Astrocyte of the spinal cord (primary cell): ENCODE data around the gene RPL37A.

Experiments
- DNase-seq: peaks from one replicate; pipeline ENCODE4 v3.0.0; 2011; ENCODE audit warnings: low read depth, low spot score
- H3K4me3 ChIP-seq: 2 replicates; pipeline ENCODE4 v1.5.1; 2011; ENCODE audit warnings: low read depth, mild to moderate bottlenecking, low read length, moderate library complexity
- in situ Hi-C: cut with HindIII; loops from 2 replicates; pipeline ENCODE4 v1.10.0; 2017; ENCODE audit warnings: low sequenced_read_pairs
- TF ChIP-seq, protein P1 (sequence below): IDR thresholded peaks from 2 replicates; pipeline ENCODE4 v1.5.1; 2012; ENCODE audit warnings: low read depth, mild to moderate bottlenecking, low read length, inconsistent platforms

Gene RPL37A

GRCh38 chr2:216539791-216540241, 41.2 kb downstream of the RPL37A start:
- TF ChIP-seq, protein P1, sequence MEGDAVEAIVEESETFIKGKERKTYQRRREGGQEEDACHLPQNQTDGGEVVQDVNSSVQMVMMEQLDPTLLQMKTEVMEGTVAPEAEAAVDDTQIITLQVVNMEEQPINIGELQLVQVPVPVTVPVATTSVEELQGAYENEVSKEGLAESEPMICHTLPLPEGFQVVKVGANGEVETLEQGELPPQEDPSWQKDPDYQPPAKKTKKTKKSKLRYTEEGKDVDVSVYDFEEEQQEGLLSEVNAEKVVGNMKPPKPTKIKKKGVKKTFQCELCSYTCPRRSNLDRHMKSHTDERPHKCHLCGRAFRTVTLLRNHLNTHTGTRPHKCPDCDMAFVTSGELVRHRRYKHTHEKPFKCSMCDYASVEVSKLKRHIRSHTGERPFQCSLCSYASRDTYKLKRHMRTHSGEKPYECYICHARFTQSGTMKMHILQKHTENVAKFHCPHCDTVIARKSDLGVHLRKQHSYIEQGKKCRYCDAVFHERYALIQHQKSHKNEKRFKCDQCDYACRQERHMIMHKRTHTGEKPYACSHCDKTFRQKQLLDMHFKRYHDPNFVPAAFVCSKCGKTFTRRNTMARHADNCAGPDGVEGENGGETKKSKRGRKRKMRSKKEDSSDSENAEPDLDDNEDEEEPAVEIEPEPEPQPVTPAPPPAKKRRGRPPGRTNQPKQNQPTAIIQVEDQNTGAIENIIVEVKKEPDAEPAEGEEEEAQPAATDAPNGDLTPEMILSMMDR = no peak
- in situ Hi-C loops = no loop called here
- H3K4me3 ChIP-seq = no peak overlapping the region
- no peak for DNase-seq

DNA sequence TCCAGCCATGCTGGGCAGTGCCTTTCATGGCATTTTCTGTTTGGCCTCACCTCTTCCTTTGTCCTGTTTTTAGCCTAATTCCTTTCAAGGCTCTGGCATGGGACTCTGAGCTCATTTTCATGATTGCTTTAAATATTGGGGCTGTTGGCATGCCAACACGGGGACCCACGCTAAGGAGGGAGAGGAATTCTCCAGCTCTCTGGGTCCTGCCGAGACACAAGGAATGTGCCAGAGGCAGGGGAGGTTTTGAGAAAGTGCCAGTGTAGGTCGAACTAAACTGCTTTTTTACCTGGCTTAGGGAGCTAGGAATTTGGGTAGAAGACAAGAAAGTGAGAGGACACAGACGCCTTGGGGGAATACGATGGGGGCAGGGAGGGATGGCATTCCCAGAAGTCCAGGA, 42.3 kb downstream of the RPL37A start:
- TF ChIP-seq, protein P1 = no peak
- in situ Hi-C loops = no loop called here
- no peak for DNase-seq
- no peak overlapping the region for H3K4me3 ChIP-seq

- DNase-seq = no peak
- no peak overlapping the region for H3K4me3 ChIP-seq
- TF ChIP-seq, protein P1 = no peak
- in situ Hi-C loops = no loop called here
Observed at GRCh38 chr2:216541505-216541904, 42.9 kb downstream of the RPL37A start.

GRCh38 chr2:216545359-216545758, 46.7 kb downstream of the RPL37A start:
- TF ChIP-seq, protein P1 = no peak
- DNase-seq = no peak
- H3K4me3 ChIP-seq = no peak overlapping the region
- in situ Hi-C loops = no loop called here

DNA sequence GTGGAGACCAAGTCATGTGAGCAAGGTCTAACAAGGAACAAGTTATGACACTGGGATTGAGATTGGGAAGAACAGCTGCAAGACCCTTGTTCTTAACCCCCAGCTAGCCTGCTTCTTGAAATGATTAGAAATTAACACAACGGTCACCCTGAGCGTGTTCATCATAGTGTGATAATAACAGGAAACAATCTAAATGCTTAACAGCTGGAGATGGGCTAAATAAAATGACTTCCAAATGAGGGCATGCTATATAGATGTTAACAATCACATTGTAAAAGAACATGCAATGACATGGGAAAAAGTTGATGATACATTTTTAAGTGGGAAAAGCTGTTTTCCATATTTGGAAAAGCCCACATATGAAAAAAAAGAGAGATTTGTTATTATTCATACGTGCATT, 47.6 kb downstream of the RPL37A start:
- in situ Hi-C loops = no loop called here
- TF ChIP-seq, protein P1 = no peak
- H3K4me3 ChIP-seq = no peak overlapping the region
- no peak for DNase-seq

- H3K4me3 ChIP-seq = no peak overlapping the region
- peak; percentile 46 for DNase-seq
- TF ChIP-seq, protein P1 = no peak
- in situ Hi-C loops = no loop called here
Observed at GRCh38 chr2:216546641-216547403, 48.2 kb downstream of the RPL37A start.
